K562 (cell line): ENCODE measurements around the gene SLC9A1. TPM values are rescaled to one million over a fixed set of nuclear protein-coding genes. Genes with fewer than 3 reads are reported as not detected.

Experiments
- ATF3 ChIP-seq, 2 experiments: fragments of 450-650 bp in 1 of 2; sonication (generic) in 1 of 2; formaldehyde crosslinking in 1 of 2; IDR thresholded peaks in 1 of 2; conservative IDR thresholded peaks in 1 of 2; 2 replicates each; pipeline versions ENCODE4 v1.6.1 to v1.8.1; 2016 to 2023; ENCODE audit warnings: mild to moderate bottlenecking in 2 of 2, moderate library complexity in 2 of 2, inconsistent platforms in 1 of 2, missing genetic modification reagents in 1 of 2
- ATF7 ChIP-seq: fragments of 450-650 bp; IDR thresholded peaks from 2 replicates; pipeline ENCODE4 v1.7.1; 2014; ENCODE audit warnings: mild to moderate bottlenecking, moderate library complexity
- BHLHE40 ChIP-seq: IDR thresholded peaks from 2 replicates; pipeline ENCODE4 v1.6.1; 2011; ENCODE audit warnings: low read length, improper control_type of control experiment
- MAFF ChIP-seq: IDR thresholded peaks from 2 replicates; pipeline ENCODE4 v1.6.1; 2012; ENCODE audit warnings: low read length, improper control_type of control experiment
- RAD51 ChIP-seq: fragments of 450-650 bp; IDR thresholded peaks from 2 replicates; pipeline ENCODE4 v1.7.1; 2016; ENCODE audit warnings: low read depth, mild to moderate bottlenecking, borderline replicate concordance
- SRSF7 ChIP-seq: fragments of 200-400 bp; formaldehyde crosslinking; optimal IDR thresholded peaks from 2 replicates; pipeline ENCODE3; 2017; ENCODE audit warnings: mild to moderate bottlenecking, low read depth, low read length
- STAG1 ChIP-seq: sonication (generic); formaldehyde crosslinking; IDR thresholded peaks from 2 replicates; pipeline ENCODE4 v1.5.0; 2020; ENCODE audit warnings: missing genetic modification reagents, borderline replicate concordance
- TOE1 ChIP-seq, 2 experiments: fragments of 450-650 bp in 1 of 2; sonication (generic) in 1 of 2; formaldehyde crosslinking in 1 of 2; IDR thresholded peaks; 2 replicates each; pipeline versions ENCODE4 v1.7.1 to v1.8.0; 2016 to 2022; ENCODE audit warnings: borderline replicate concordance in 2 of 2, mild to moderate bottlenecking in 2 of 2, antibody characterized with exemption in 1 of 2, inconsistent platforms in 1 of 2, low read depth in 1 of 2, missing genetic modification reagents in 1 of 2, moderate library complexity in 1 of 2
- USF2 ChIP-seq: sonication (generic); formaldehyde crosslinking; IDR thresholded peaks from 2 replicates; pipeline ENCODE4 v1.5.0; 2020; ENCODE audit warnings: missing genetic modification reagents
- ZNF507 ChIP-seq: conservative IDR thresholded peaks from 2 replicates; pipeline ENCODE4 v1.6.1; 2017; ENCODE audit warnings: missing genetic modification characterization, missing compliant biosample characterization
- ZNF707 ChIP-seq: fragments of 250-450 bp; sonication (Bioruptor Pico); conservative IDR thresholded peaks from 2 replicates; pipeline ENCODE4 v1.8.0; 2022; ENCODE audit warnings: inconsistent platforms, mild to moderate bottlenecking, moderate library complexity
- polyA plus RNA-seq, 8 experiments: library from polyadenylated mRNA; depleted of rRNA in 4 of 8; stranded (reverse) in 5 of 8; unstranded in 3 of 8; fragments of >200 nt; fragmentation: Nextera tagmentation in 2 of 8; fragmentation: Illumina TruSeq in 1 of 8; extraction: Ambion mirVana in 2 of 8; extraction: Trizol in 1 of 8; gene quantifications; 2 replicates each; pipeline versions ENCODE4 v1.2.1 to v1.2.3, GENCODE V29; 2011 to 2014; ENCODE audit warnings: inconsistent platforms in 1 of 8, missing spikeins in 1 of 8
- total RNA-seq, 7 experiments: library from RNA; depleted of rRNA in 6 of 7; stranded (reverse); fragments of >200 nt in 6 of 7; fragmentation: Illumina TruSeq in 2 of 7; extraction: Trizol in 2 of 7; gene quantifications; 2 replicates each; pipeline versions ENCODE4 v1.2.1 to v1.2.3, GENCODE V29; 2011 to 2021; ENCODE audit warnings: low replicate concordance in 1 of 7
- TF ChIP-seq, protein P1 (sequence below), 2 experiments: fragments of 450-650 bp; conservative IDR thresholded peaks; 2 replicates each; pipeline ENCODE4 v1.6.1; 2017; ENCODE audit warnings: mild to moderate bottlenecking in 2 of 2, moderate library complexity in 2 of 2
- TF ChIP-seq, protein P2 (sequence below): fragments of 450-650 bp; formaldehyde crosslinking; IDR thresholded peaks from 2 replicates; pipeline ENCODE4 v1.4.0; 2020; ENCODE audit warnings: mild to moderate bottlenecking, mixed read lengths

SLC9A1 gene
- total and polyA plus RNA-seq, 9 of the 15 experiments (the other 6 are each of a cell fraction or from before 2014, with no cell fraction given), result 0.59 to 14.4 (median 2.0) TPM

GRCh38 chr1:27053977-27054753 is 100.8 kb downstream of the SLC9A1 start (continued):
- TF ChIP-seq STAG1, result no peak
- no peak for TF ChIP-seq SRSF7
- TF ChIP-seq, protein P1, sequence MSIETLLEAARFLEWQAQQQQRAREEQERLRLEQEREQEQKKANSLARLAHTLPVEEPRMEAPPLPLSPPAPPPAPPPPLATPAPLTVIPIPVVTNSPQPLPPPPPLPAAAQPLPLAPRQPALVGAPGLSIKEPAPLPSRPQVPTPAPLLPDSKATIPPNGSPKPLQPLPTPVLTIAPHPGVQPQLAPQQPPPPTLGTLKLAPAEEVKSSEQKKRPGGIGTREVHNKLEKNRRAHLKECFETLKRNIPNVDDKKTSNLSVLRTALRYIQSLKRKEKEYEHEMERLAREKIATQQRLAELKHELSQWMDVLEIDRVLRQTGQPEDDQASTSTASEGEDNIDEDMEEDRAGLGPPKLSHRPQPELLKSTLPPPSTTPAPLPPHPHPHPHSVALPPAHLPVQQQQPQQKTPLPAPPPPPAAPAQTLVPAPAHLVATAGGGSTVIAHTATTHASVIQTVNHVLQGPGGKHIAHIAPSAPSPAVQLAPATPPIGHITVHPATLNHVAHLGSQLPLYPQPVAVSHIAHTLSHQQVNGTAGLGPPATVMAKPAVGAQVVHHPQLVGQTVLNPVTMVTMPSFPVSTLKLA (conservative IDR thresholded peaks at IDR 0.05), result no peak
- TF ChIP-seq TOE1 (IDR thresholded peaks at IDR 0.05; ENCODE audit: borderline replicate concordance), result peak; percentile 90
- TF ChIP-seq TOE1 (CRISPR knock-in tag; IDR thresholded peaks at IDR 0.05; ENCODE audit: borderline replicate concordance, low read depth), result no peak
- TF ChIP-seq BHLHE40, result peak; percentile 47; the same call in 1 of the 2 replicates
- TF ChIP-seq ATF3 (IDR thresholded peaks at IDR 0.05), result peak; percentile 33; the same call in 1 of the 2 replicates
- TF ChIP-seq ATF3 (CRISPR knock-in tag; conservative IDR thresholded peaks at IDR 0.05), result no peak
- peak; percentile 93 for TF ChIP-seq RAD51
- TF ChIP-seq ZNF707 (CRISPR knock-in tag), result peak; percentile 65
- TF ChIP-seq, protein P2, sequence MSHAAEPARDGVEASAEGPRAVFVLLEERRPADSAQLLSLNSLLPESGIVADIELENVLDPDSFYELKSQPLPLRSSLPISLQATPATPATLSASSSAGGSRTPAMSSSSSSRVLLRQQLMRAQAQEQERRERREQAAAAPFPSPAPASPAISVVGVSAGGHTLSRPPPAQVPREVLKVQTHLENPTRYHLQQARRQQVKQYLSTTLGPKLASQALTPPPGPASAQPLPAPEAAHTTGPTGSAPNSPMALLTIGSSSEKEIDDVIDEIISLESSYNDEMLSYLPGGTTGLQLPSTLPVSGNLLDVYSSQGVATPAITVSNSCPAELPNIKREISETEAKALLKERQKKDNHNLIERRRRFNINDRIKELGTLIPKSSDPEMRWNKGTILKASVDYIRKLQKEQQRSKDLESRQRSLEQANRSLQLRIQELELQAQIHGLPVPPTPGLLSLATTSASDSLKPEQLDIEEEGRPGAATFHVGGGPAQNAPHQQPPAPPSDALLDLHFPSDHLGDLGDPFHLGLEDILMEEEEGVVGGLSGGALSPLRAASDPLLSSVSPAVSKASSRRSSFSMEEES, result peak; percentile 90
- 0 out of 2 replicates have a peak, but pooled peaks have one; percentile 23 for TF ChIP-seq ATF7
- peak; percentile 91 for TF ChIP-seq USF2
- no peak for TF ChIP-seq ZNF507 (tag)
- TF ChIP-seq MAFF, result no peak
